ENCODE results near the gene KRT74. TPM values are rescaled to one million over a fixed set of nuclear protein-coding genes. Genes with fewer than 3 reads are reported as not detected.

The KRT74 gene
- not detected in 2 replicates for total RNA-seq

DNA sequence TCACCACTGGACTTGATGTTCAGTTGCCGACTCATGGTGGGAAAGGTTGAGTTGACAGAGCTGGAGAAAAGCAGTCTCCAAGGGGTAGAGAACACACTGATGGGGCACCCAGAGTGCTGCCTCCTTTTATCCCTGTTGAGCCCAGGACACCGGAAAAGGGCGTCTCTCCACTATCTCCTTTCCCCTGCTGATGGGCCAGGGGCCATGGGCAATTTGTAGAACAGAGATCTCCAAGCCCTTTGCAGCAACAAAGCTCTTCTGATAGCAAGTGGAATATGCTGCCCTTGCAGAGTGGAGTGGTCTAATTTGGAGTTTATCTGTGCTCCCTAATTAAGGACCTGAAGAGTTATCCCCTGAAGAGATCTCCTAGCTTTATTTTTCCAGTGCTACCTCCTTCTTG is at the start of gene KRT74:
Gene KRT74, minus strand, starts transcription at position 101 of the 400 bp plus-strand sequence. Its CDS starts 66 bp downstream, at position 35.

DNA sequence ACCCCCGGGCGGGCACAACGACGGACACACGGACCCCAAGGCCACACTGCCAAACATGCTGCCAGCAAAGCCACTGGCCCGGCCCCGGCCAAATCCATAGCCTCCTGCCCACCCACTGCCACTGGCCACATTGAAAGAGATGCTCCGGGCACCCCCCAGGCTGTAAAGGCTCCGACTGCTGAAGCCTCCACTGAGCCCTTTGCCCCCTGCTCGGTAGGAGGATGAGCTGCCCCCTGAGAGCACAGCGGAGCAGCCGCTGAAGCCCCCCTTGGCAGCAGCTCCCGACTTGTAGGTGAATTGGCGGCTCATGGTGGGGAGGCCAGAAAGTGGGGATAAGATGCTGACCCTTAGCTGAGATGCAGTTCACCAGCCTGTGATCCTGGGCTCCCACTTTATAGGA is 44.6 kb upstream of the KRT74 start, which contains the start of gene KRT73:
Gene KRT73, minus strand, starts transcription at position 344 of the 400 bp plus-strand sequence. Its CDS starts 35 bp downstream, at position 309.

DNA sequence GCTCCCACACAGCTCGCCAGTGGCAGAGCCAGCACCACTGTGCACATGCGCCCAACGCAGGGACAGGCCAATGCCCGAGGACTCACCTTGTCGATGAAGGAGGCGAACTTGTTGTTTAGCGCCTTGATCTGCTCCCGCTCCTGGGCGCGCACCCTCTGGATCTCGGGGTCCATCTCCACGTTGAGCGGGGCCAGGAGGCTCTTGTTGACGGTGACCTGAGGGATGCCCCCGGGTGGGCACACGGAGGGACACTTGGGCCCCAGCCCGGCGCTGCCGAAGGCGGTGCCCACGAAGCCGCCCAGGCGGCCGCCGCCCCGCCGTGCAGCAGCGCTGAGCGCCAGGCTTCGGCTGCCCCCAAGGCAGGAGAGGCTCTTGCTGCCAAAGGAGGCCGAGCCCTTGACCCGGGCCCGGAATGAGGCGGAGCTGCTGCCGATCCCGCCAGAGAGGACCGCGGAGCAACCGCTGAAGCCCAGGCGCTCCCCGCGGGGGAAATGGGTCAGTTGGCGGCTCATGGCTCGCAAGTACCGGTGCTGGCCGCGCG is 27.4 kb upstream of the KRT74 start, which contains the start of gene KRT72:
Gene KRT72, minus strand, starts transcription at position 523 of the 541 bp plus-strand sequence. Its CDS starts 11 bp downstream, at position 512.

DNA sequence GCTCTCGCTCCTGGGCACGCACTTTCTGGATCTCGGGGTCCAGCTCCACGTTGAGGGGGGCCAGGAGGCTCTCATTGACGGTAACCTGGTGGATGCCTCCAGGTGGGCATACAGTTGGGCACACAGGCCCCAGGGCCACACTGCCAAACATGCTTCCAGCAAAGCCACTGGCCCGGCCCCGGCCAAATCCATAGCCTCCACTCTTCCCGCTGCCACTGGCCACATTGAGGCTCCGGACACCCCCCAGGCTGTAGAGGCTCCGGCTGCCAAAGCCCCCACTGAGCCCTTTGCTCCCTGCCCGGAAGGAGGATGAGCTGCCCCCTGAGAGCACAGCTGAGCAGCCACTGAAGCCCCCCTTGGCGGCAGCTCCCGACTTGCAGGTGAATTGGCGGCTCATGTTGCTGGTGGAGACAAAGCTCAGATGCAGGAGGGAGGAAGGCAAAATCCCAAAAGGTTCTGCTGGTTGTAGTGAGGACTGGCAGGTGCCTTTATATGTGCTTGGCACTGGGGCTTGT is 20.9 kb downstream of the KRT74 start, which contains the start of gene KRT71:
Gene KRT71, minus strand, starts transcription at position 465 of the 515 bp plus-strand sequence. Its CDS starts 68 bp downstream, at position 397.

DNA sequence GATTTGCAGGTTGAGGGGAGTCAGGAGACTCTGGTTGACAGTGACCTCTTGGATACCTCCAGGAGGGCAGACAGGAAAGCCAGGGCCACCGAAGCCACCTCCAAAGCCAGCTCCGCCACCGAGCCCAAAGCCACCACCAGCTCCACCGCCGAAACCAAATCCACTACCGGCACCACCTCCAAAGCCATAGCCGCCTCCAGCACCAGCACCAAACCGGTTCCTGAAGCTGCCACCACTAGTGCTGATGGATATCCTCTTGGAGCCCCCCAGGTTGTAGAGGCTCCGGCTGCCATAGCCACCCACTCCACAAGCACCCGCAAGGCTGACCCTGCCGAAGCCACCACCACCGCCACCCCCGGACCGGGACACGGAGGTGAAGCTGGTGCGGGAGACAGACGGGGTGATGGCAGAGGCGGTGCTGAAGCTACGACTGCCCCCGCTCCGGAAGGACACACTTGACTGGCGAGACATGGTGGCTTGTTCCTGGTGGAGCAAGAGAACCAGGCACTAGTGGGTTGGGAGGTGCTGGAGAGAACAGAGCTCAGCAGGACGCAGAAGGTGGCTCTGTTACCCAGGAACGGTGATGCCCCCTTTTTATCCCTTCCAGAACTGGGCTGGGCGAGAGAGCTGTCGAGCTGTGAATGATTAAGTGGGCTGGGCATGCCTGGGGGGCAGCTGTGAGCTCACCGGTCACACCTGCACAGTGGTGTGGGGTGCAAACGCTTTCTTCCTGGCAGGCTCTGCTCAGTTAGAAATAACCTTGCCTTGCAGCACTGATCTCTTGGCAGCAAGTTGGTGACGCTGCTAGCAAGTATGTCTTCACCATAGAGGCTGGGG is 53.6 kb downstream of the KRT74 start, which contains the start of gene KRT5:
Gene KRT5, minus strand, starts transcription at position 569 of the 837 bp plus-strand sequence. Its CDS starts 98 bp downstream, at position 471.

Other genes starting within 250 kb of the KRT74 start
- not detected in 2 replicates for gene KRT85, start 206.4 kb downstream of the KRT74 start, total RNA-seq
- not detected in 2 replicates for gene KRT84, start 188.2 kb downstream of the KRT74 start, total RNA-seq
- gene KRT82, start 167.5 kb downstream of the KRT74 start, total RNA-seq: not detected in 2 replicates
- not detected in 2 replicates for gene KRT75, start 139.5 kb downstream of the KRT74 start, total RNA-seq
- gene KRT6B, start 121.7 kb downstream of the KRT74 start, total RNA-seq: not detected in 2 replicates
- not detected in 2 replicates for gene KRT6C, start 100.0 kb downstream of the KRT74 start, total RNA-seq
- not detected in 2 replicates for gene KRT6A, start 80.6 kb downstream of the KRT74 start, total RNA-seq
- 0.23 TPM in 1 of 2 replicates, not detected in the other for gene KRT5, start 53.4 kb downstream of the KRT74 start, total RNA-seq
- gene KRT71, start 20.7 kb downstream of the KRT74 start, total RNA-seq: not detected in 2 replicates
- gene KRT72, start 27.6 kb upstream of the KRT74 start, total RNA-seq: not detected in 2 replicates
- gene KRT73, start 44.7 kb upstream of the KRT74 start, total RNA-seq: not detected in 2 replicates
- not detected in 2 replicates for gene KRT2, start 78.4 kb upstream of the KRT74 start, total RNA-seq
- gene KRT1, start 106.6 kb upstream of the KRT74 start, total RNA-seq: not detected in 2 replicates
- not detected in 2 replicates for gene KRT77, start 129.7 kb upstream of the KRT74 start, total RNA-seq
- gene KRT76, start 203.5 kb upstream of the KRT74 start, total RNA-seq: not detected in 2 replicates
- gene KRT3, start 222.3 kb upstream of the KRT74 start, total RNA-seq: not detected in 2 replicates
- gene KRT4, start 240.3 kb upstream of the KRT74 start, total RNA-seq: not detected in 2 replicates

Measured in smooth muscle cell of the umbilical artery (primary cell).